ENCODE data around the gene FHAD1. TPM values are rescaled to one million over a fixed set of nuclear protein-coding genes. Genes with fewer than 3 reads are reported as not detected.

Gene FHAD1
- total and polyA plus RNA-seq, 10 of the 15 experiments (the other 5 are each of a cell fraction or from before 2014, with no cell fraction given) = 0.09 to 1.0 (median 0.32) TPM; not detected in 2

DNA sequence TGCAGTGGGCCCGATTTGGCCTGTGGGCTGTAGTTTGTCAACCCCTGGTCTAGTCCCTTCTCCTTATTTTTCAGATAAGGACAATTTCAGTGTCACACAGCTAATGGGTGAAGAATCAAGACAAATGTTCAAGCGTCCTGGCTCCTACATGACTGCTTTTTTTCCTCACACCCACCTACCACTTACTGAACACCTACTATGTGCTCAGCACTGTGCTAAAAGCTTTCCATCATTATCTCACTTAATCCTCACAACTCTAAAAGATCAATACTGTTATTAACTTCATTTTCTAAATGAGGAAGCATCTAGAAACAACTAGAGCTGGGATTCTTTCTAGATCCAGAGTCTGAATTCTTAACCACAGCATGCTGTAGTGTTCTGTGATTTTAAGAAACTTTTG is 94.2 kb downstream of the FHAD1 start:
- Histone ChIP-seq H2AFZ (ENCODE audit: control insufficient read depth, low read depth, low read length) (peak overlapping the region; percentile 31; the same call in 1 of the 2 replicates), H3K9ac (ENCODE audit: control insufficient read depth, insufficient read depth, low read length) (no peak overlapping the region), H3K4me1 (ENCODE audit: control insufficient read depth, insufficient read depth, low read length) (peaks cover 13% of the 10 kb centered on the region), H3K4me2 (ENCODE audit: control insufficient read depth, insufficient read depth) (no peak overlapping the region), H4K20me1 (ENCODE audit: control insufficient read depth, insufficient read depth) (no peaks in the 10 kb centered on the region), H3K27me3 (replicated peaks in 1 of 2; ENCODE audit: control insufficient read depth in 2 of 2, insufficient read depth in 2 of 2, low read length in 1 of 2) (no peaks in the 10 kb centered on the region), H3K4me3 (no peak overlapping the region), H3K36me3 (ENCODE audit: control insufficient read depth in 2 of 2, insufficient read depth in 2 of 2, low read length in 1 of 2) (no peaks in the 10 kb centered on the region), H3K79me2 (ENCODE audit: control insufficient read depth, insufficient read depth, low read length) (no peaks in the 10 kb centered on the region), H3K9me3 (replicated peaks; ENCODE audit: control insufficient read depth, insufficient read depth, low read length) (no peaks in the 10 kb centered on the region; the same call in 2 of the 3 replicates), H3K27ac (ENCODE audit: control insufficient read depth, insufficient read depth) (no peak overlapping the region)
- BruUV-seq (replicated peaks) = no TSS peak
- intact Hi-C loops (cut with micrococcal nuclease; ENCODE audit: unreplicated experiment) = no loop called here
- ChIA-PET RAD21 (ENCODE audit: unreplicated experiment) (interaction anchor here (1.5 kb wide), 1 partner anchor 18 kb away, joined by 4 read pairs; no protein-coding TSS in a partner anchor), CTCF (interaction anchor here (1.6 to 2.5 kb wide), 3 partner anchors 18 to 90 kb away, joined by 4 to 11 read pairs (median 6); no protein-coding TSS in a partner anchor), SMC1A (ENCODE audit: uncharacterized antibody, unreplicated experiment) (interaction anchor here (1.1 to 1.5 kb wide), 2 partner anchors 18 to 20 kb away, joined by 3 to 7 read pairs; no protein-coding TSS in a partner anchor), POLR2A (no interaction called here)
- DNase-seq (ENCODE audit: low read depth, low spot score) (no peak), FAIRE-seq (no peak), ATAC-seq (no peak)
- in situ Hi-C loops (cut with MboI) = no loop called here
- TF ChIP-seq MYB (IDR thresholded peaks at IDR 0.05; ENCODE audit: borderline replicate concordance, low read depth, low read length) (no peak), MEF2A (IDR thresholded peaks at IDR 0.05; ENCODE audit: insufficient read depth, low read depth, low read length) (no peak), NFYA (IDR thresholded peaks at IDR 0.05; ENCODE audit: borderline replicate concordance, low read depth, low read length) (no peak)
- TF ChIP-seq, protein P1, sequence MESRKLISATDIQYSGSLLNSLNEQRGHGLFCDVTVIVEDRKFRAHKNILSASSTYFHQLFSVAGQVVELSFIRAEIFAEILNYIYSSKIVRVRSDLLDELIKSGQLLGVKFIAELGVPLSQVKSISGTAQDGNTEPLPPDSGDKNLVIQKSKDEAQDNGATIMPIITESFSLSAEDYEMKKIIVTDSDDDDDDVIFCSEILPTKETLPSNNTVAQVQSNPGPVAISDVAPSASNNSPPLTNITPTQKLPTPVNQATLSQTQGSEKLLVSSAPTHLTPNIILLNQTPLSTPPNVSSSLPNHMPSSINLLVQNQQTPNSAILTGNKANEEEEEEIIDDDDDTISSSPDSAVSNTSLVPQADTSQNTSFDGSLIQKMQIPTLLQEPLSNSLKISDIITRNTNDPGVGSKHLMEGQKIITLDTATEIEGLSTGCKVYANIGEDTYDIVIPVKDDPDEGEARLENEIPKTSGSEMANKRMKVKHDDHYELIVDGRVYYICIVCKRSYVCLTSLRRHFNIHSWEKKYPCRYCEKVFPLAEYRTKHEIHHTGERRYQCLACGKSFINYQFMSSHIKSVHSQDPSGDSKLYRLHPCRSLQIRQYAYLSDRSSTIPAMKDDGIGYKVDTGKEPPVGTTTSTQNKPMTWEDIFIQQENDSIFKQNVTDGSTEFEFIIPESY (IDR thresholded peaks at IDR 0.05) = no peak
- TF ChIP-seq, protein P2, sequence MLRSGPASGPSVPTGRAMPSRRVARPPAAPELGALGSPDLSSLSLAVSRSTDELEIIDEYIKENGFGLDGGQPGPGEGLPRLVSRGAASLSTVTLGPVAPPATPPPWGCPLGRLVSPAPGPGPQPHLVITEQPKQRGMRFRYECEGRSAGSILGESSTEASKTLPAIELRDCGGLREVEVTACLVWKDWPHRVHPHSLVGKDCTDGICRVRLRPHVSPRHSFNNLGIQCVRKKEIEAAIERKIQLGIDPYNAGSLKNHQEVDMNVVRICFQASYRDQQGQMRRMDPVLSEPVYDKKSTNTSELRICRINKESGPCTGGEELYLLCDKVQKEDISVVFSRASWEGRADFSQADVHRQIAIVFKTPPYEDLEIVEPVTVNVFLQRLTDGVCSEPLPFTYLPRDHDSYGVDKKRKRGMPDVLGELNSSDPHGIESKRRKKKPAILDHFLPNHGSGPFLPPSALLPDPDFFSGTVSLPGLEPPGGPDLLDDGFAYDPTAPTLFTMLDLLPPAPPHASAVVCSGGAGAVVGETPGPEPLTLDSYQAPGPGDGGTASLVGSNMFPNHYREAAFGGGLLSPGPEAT (IDR thresholded peaks at IDR 0.05; ENCODE audit: low read depth) = no peak
- WGBS (ENCODE audit: insufficient coverage, insufficient replicate concordance, low lambda C conversion rate, missing lambda C conversion rate) = 94% methylated on average over 2 of the region's 2 CpGs
